H9 (cell line): ENCODE data around the gene GDNF. TPM values are rescaled to one million over a fixed set of nuclear protein-coding genes. Genes with fewer than 3 reads are reported as not detected.
A peak's percentile ranks its signal among the peaks of the same experiment; 100 is the strongest.

ENCODE experiments used
- DNase-seq: peaks from one replicate; pipeline ENCODE4 v3.0.0-alpha.2; 2017
- H2AFZ ChIP-seq: one replicate; pipeline ENCODE4 v1.6.1; 2013; ENCODE audit warnings: mild to moderate bottlenecking, low read length, control low read depth, moderate library complexity
- H2AK5ac ChIP-seq: 2 replicates; pipeline ENCODE4 v1.6.1; 2013; ENCODE audit warnings: low read length, control low read depth, mixed read lengths; ENCODE audit not compliant: insufficient read length
- H2BK120ac ChIP-seq: one replicate; pipeline ENCODE4 v1.6.1; 2013; ENCODE audit warnings: low read depth, mild to moderate bottlenecking, low read length, control low read depth, inconsistent platforms; ENCODE audit not compliant: poor library complexity, severe bottlenecking
- H2BK12ac ChIP-seq: 2 replicates; pipeline ENCODE4 v1.6.1; 2013; ENCODE audit warnings: low read length, control low read depth, mixed read lengths, low read depth; ENCODE audit not compliant: insufficient read length
- H2BK15ac ChIP-seq: 2 replicates; pipeline ENCODE4 v1.6.1; 2013; ENCODE audit warnings: low read depth, low read length, control low read depth
- H2BK20ac ChIP-seq: one replicate; pipeline ENCODE4 v1.6.1; 2013; ENCODE audit warnings: low read depth, mild to moderate bottlenecking, low read length, control low read depth, inconsistent platforms; ENCODE audit not compliant: poor library complexity, severe bottlenecking
- H2BK5ac ChIP-seq: 2 replicates; pipeline ENCODE4 v1.6.1; 2013; ENCODE audit warnings: low read length, control low read depth, mixed read lengths; ENCODE audit not compliant: insufficient read length
- H3K14ac ChIP-seq: 2 replicates; pipeline ENCODE4 v1.6.1; 2013; ENCODE audit warnings: low read length, control low read depth; ENCODE audit not compliant: insufficient read depth
- H3K18ac ChIP-seq: 2 replicates; pipeline ENCODE4 v1.6.1; 2013; ENCODE audit warnings: low read depth, mild to moderate bottlenecking, mixed read lengths, low read length, control low read depth; ENCODE audit not compliant: insufficient read length
- H3K23ac ChIP-seq: 2 replicates; pipeline ENCODE4 v1.6.1; 2013; ENCODE audit warnings: low read length, control low read depth, mixed read lengths, low read depth; ENCODE audit not compliant: insufficient read length
- H3K23me2 ChIP-seq: 2 replicates; pipeline ENCODE4 v1.6.1; 2013; ENCODE audit warnings: low read depth, mild to moderate bottlenecking, mixed read lengths, low read length, control low read depth; ENCODE audit not compliant: insufficient read length, poor library complexity, severe bottlenecking
- H3K27ac ChIP-seq: 2 replicates; pipeline ENCODE4 v1.5.1; 2013; ENCODE audit warnings: low read length, control low read depth, mixed read lengths, low read depth; ENCODE audit not compliant: insufficient read length
- H3K27me3 ChIP-seq: 2 replicates; pipeline ENCODE4 v1.6.1; 2013; ENCODE audit warnings: low read length, control low read depth, inconsistent platforms; ENCODE audit not compliant: insufficient read depth
- H3K4ac ChIP-seq: 2 replicates; pipeline ENCODE4 v1.6.1; 2013; ENCODE audit warnings: low read depth, mild to moderate bottlenecking, control low read depth, inconsistent platforms, low read length, moderate library complexity
- H3K4me1 ChIP-seq: 2 replicates; pipeline ENCODE4 v1.6.1; 2013; ENCODE audit warnings: low read length, control low read depth, inconsistent platforms; ENCODE audit not compliant: insufficient read depth
- H3K4me2 ChIP-seq: 2 replicates; pipeline ENCODE4 v1.6.1; 2013; ENCODE audit warnings: low read length, control low read depth, mixed read lengths; ENCODE audit not compliant: insufficient read length, insufficient read depth
- H3K56ac ChIP-seq: 2 replicates; pipeline ENCODE4 v1.6.1; 2013; ENCODE audit warnings: low read depth, mild to moderate bottlenecking, mixed read lengths, low read length, control low read depth; ENCODE audit not compliant: insufficient read length
- H3K79me1 ChIP-seq: 2 replicates; pipeline ENCODE4 v1.6.1; 2013; ENCODE audit warnings: low read depth, mild to moderate bottlenecking, moderate library complexity, low read length, control low read depth, inconsistent platforms; ENCODE audit not compliant: insufficient read depth, poor library complexity, severe bottlenecking
- H3K79me2 ChIP-seq: 2 replicates; pipeline ENCODE4 v1.6.1; 2013; ENCODE audit warnings: low read length, control low read depth, inconsistent platforms; ENCODE audit not compliant: insufficient read depth
- H3K9ac ChIP-seq: 2 replicates; pipeline ENCODE4 v1.6.1; 2013; ENCODE audit warnings: low read length, control low read depth, mixed read lengths; ENCODE audit not compliant: insufficient read length; ENCODE audit errors: extremely low read depth
- H3K9me3 ChIP-seq: one replicate; pipeline ENCODE4 v1.6.1; 2013; ENCODE audit warnings: low read depth, low read length, inconsistent platforms; ENCODE audit not compliant: control insufficient read depth
- H3T11ph ChIP-seq: one replicate; pipeline ENCODE4 v1.6.1; 2013; ENCODE audit warnings: mild to moderate bottlenecking, low read length, control low read depth, inconsistent platforms
- H4K20me1 ChIP-seq: one replicate; pipeline ENCODE4 v1.6.1; 2013; ENCODE audit not compliant: control insufficient read depth, insufficient read length, insufficient read depth
- H4K5ac ChIP-seq: 2 replicates; pipeline ENCODE4 v1.6.1; 2013; ENCODE audit warnings: low read depth, mild to moderate bottlenecking, mixed read lengths, low read length, control low read depth; ENCODE audit not compliant: insufficient read length
- H4K8ac ChIP-seq: replicated peaks from 2 replicates; pipeline ENCODE4 v1.6.1; 2013; ENCODE audit warnings: low read length, control low read depth, mixed read lengths, low read depth; ENCODE audit not compliant: insufficient read length
- H4K91ac ChIP-seq: 2 replicates; pipeline ENCODE4 v1.6.1; 2013; ENCODE audit warnings: low read depth, mild to moderate bottlenecking, moderate library complexity, mixed read lengths, low read length, control low read depth; ENCODE audit not compliant: insufficient read length
- H3K27ac Mint-ChIP-seq, 3 experiments: 2 replicates in 2 of 3; 3 replicates in 1 of 3; pipeline ENCODE4 v1.8.0; 2020 to 2021; ENCODE audit warnings: mixed read lengths in 3 of 3, mild to moderate bottlenecking in 1 of 3, moderate library complexity in 1 of 3
- H3K27me3 Mint-ChIP-seq: 2 replicates; pipeline ENCODE4 v1.8.0; 2021; ENCODE audit warnings: low read depth, mild to moderate bottlenecking, moderate library complexity, mixed read lengths
- H3K36me3 Mint-ChIP-seq, 3 experiments: 2 replicates in 2 of 3; 3 replicates in 1 of 3; pipeline ENCODE4 v1.8.0; 2020 to 2021; ENCODE audit warnings: low read depth in 3 of 3, mixed read lengths in 3 of 3; ENCODE audit not compliant: insufficient read depth in 1 of 3
- H3K4me1 Mint-ChIP-seq, 2 experiments: 2 replicates each; pipeline ENCODE4 v1.8.0; 2020; ENCODE audit warnings: mixed read lengths in 2 of 2
- H3K4me3 Mint-ChIP-seq, 2 experiments: 2 replicates in 1 of 2; 3 replicates in 1 of 2; pipeline ENCODE4 v1.8.0; 2020 to 2021; ENCODE audit warnings: mild to moderate bottlenecking in 2 of 2, mixed read lengths in 2 of 2, moderate library complexity in 1 of 2
- H3K9me3 Mint-ChIP-seq, 2 experiments: 2 replicates in 1 of 2; 3 replicates in 1 of 2; pipeline ENCODE4 v1.8.0; 2020; ENCODE audit warnings: mild to moderate bottlenecking in 2 of 2, mixed read lengths in 2 of 2, moderate library complexity in 1 of 2
- WGBS: extraction: QIAGEN DNeasy Blood & Tissue Kit; methylation state at CpG from one replicate; pipeline ENCODE4 v1.1.7; 2013; ENCODE audit warnings: missing lambda C conversion rate, low lambda C conversion rate, mixed read lengths; ENCODE audit not compliant: insufficient read length; ENCODE audit errors: extremely low coverage; 5-methylcytosine and 5-hydroxymethylcytosine counted together
- total RNA-seq: library from RNA; stranded (reverse); gene quantifications from 2 replicates; pipeline ENCODE4 v1.2.1, GENCODE V29; 2021
- TF ChIP-seq, protein P1 (sequence below): fragments of 200-600 bp; sonication (generic); conservative IDR thresholded peaks from 3 replicates; pipeline ENCODE4 v1.8.0; 2021; ENCODE audit warnings: antibody characterized with exemption, mild to moderate bottlenecking

The GDNF gene
- total RNA-seq, 1 experiment from 2014 or later: not detected

DNA sequence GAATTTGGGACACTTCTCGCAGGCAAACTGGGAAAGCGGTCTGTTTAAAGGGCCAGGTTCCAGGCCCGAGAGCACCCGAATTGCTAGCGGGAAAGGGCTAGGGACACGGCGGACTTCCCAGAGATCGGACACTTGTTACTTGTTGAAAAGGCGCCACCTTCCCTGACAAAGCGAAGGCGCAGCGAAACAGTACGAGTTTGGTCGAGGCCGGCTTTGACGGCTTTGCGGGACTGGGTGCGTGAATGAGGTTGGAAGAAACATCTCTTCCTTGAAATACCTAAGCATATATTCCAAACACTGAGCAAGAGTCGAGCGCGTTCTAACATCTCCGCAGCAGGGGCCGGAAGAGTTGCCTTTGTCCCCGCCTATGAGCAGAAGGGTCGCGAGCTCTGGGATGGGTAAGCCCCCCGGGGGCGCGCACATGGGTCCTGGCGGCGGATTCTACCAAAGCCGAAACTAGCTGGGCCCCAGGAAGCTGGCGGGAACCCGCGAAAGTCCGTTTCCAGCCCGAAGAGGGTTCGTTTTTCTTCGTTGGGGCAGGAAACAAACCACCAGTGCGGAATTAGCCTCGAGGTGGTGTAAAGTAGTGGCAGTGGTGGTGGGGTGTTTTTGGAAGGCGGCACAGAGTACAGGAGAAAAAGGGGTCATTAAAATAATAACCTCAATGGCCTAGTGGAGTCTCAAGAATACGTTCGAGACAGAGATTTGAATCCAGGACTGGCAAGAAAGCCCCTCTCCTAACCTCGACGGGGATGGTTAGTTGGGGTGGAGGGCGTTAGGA, 1.5 kb downstream of the GDNF start:
- no peak overlapping the region for H4K5ac ChIP-seq
- H3K79me2 ChIP-seq: no peaks in the 10 kb centered on the region
- Mint-ChIP-seq H3K27me3 (peaks cover 97% of the 10 kb centered on the region), H3K9me3 (peaks cover 2 to 6% of the 10 kb centered on the region in 2 experiments; a peak in 2 of 5 replicates), H3K4me1 (peaks cover 28 to 52% of the 10 kb centered on the region in 2 experiments), H3K4me3 (peak overlapping the region; percentile 52 to 81), H3K27ac (no peak overlapping the region), H3K36me3 (no peaks in the 10 kb centered on the region; a peak in 1 of 7 replicates)
- no peak overlapping the region for H2BK120ac ChIP-seq
- no peak overlapping the region for H3K4ac ChIP-seq
- H3T11ph ChIP-seq: no peak overlapping the region
- no peak overlapping the region for H3K9ac ChIP-seq
- DNase-seq: peak; percentile 75
- H3K56ac ChIP-seq: no peak overlapping the region
- H3K23ac ChIP-seq: no peak overlapping the region
- no peak overlapping the region for H3K27ac ChIP-seq
- peaks cover 24% of the 10 kb centered on the region for H3K23me2 ChIP-seq
- H4K20me1 ChIP-seq: no peaks in the 10 kb centered on the region
- no peak overlapping the region for H2AFZ ChIP-seq
- no peak overlapping the region for H2BK12ac ChIP-seq
- no CpG with 5 or more reads among the region's 47 CpGs for WGBS
- no peak overlapping the region for H2BK20ac ChIP-seq
- H3K9me3 ChIP-seq: no peaks in the 10 kb centered on the region
- no peaks in the 10 kb centered on the region for H3K4me1 ChIP-seq
- H3K27me3 ChIP-seq: peaks cover 67% of the 10 kb centered on the region
- no peak overlapping the region for H2BK5ac ChIP-seq
- H2BK15ac ChIP-seq: no peak overlapping the region
- no peak overlapping the region for H3K18ac ChIP-seq
- TF ChIP-seq, protein P1, sequence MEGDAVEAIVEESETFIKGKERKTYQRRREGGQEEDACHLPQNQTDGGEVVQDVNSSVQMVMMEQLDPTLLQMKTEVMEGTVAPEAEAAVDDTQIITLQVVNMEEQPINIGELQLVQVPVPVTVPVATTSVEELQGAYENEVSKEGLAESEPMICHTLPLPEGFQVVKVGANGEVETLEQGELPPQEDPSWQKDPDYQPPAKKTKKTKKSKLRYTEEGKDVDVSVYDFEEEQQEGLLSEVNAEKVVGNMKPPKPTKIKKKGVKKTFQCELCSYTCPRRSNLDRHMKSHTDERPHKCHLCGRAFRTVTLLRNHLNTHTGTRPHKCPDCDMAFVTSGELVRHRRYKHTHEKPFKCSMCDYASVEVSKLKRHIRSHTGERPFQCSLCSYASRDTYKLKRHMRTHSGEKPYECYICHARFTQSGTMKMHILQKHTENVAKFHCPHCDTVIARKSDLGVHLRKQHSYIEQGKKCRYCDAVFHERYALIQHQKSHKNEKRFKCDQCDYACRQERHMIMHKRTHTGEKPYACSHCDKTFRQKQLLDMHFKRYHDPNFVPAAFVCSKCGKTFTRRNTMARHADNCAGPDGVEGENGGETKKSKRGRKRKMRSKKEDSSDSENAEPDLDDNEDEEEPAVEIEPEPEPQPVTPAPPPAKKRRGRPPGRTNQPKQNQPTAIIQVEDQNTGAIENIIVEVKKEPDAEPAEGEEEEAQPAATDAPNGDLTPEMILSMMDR: peak; percentile 42; the same call in 2 of the 3 replicates
- no peak overlapping the region for H3K14ac ChIP-seq
- H3K4me2 ChIP-seq: peak overlapping the region; percentile 88
- H4K91ac ChIP-seq: no peak overlapping the region
- H4K8ac ChIP-seq: no peak overlapping the region
- no peak overlapping the region for H2AK5ac ChIP-seq
- H3K79me1 ChIP-seq: no peaks in the 10 kb centered on the region
